GM21528 (cell line): ENCODE measurements around the gene GLS2.
"Not testable (repeated sequence)": the region's sequence is repeated elsewhere in the genome, so short reads cannot be mapped to it uniquely, and the experiment has no call there.

ENCODE experiments used
- ATAC-seq: cut with Tn5 transposase; IDR thresholded peaks from one replicate; pipeline ENCODE4 v1.9.1; 2021; ENCODE audit warnings: mild to moderate bottlenecking, moderate library complexity; ENCODE audit not compliant: unreplicated experiment, low FRiP score

Gene GLS2

GRCh38 chr12:56493409-56494105 lies 5.6 kb upstream of the GLS2 start:
- not testable (repeated sequence) for ATAC-seq

GRCh38 chr12:56490360-56490759 lies 2.4 kb upstream of the GLS2 start:
- no peak for ATAC-seq

- peak; percentile 45 for ATAC-seq
These were observed 417 bp downstream of the GLS2 start for GRCh38 chr12:56487448-56488040.

- no peak for ATAC-seq
These were observed 1.3 kb downstream of the GLS2 start for GRCh38 chr12:56486694-56487093.

- no peak for ATAC-seq
These were observed 3.4 kb downstream of the GLS2 start for GRCh38 chr12:56484566-56484965.

GRCh38 chr12:56479625-56480024 lies 8.3 kb downstream of the GLS2 start:
- no peak for ATAC-seq

- no peak for ATAC-seq
These were observed 10.3 kb downstream of the GLS2 start for GRCh38 chr12:56477521-56478225.

GRCh38 chr12:56476972-56477432 lies 11.0 kb downstream of the GLS2 start:
- ATAC-seq, result no peak

GRCh38 chr12:56476143-56476542 lies 11.8 kb downstream of the GLS2 start:
- ATAC-seq, result no peak

GRCh38 chr12:56474389-56474788 lies 13.6 kb downstream of the GLS2 start:
- no peak for ATAC-seq

GRCh38 chr12:56469007-56469930 lies 18.7 kb downstream of the GLS2 start:
- ATAC-seq, result no peak

- peak; percentile 78 for ATAC-seq
These were observed 19.6 kb downstream of the GLS2 start, which contains the start of gene SPRYD4 for GRCh38 chr12:56468216-56469006. Gene SPRYD4 (plus strand): TSS chr12:56468578. CDS start chr12:56468592, 14 bp downstream.

GRCh38 chr12:56462565-56462964 lies 25.4 kb downstream of the GLS2 start:
- ATAC-seq, result no peak

GRCh38 chr12:56461235-56462159 lies 26.5 kb downstream of the GLS2 start:
- no peak for ATAC-seq

GRCh38 chr12:56457817-56458216 lies 30.1 kb downstream of the GLS2 start:
- no peak for ATAC-seq

- no peak for ATAC-seq
These were observed 33.4 kb downstream of the GLS2 start, which contains the start of gene MIP for GRCh38 chr12:56454557-56454956. Gene MIP (minus strand): TSS chr12:56454657. CDS start chr12:56454613, 44 bp downstream.

- ATAC-seq, result no peak
These were observed 36.8 kb downstream of the GLS2 start for GRCh38 chr12:56451147-56451546.

- no peak for ATAC-seq
These were observed 37.7 kb downstream of the GLS2 start for GRCh38 chr12:56450241-56450640.

- ATAC-seq, result no peak
These were observed 38.4 kb downstream of the GLS2 start for GRCh38 chr12:56449622-56449984.
